HG02981 (cell line): Measurements from ENCODE around the gene STAT1.

Source experiments
- ATAC-seq: cut with Tn5 transposase; IDR thresholded peaks from one replicate; pipeline ENCODE4 v1.9.1; 2021; ENCODE audit warnings: mild to moderate bottlenecking, moderate library complexity; ENCODE audit not compliant: unreplicated experiment

Gene STAT1

GRCh38 chr2:191013932-191014652 lies at the start of gene STAT1:
STAT1 (minus strand) TSS chr2:191014171; CDS start chr2:191010003, 4,168 bp downstream.
- peak; percentile 74 for ATAC-seq

- no peak for ATAC-seq
Measured at GRCh38 chr2:191063584-191063983, 49.6 kb upstream of the STAT1 start.

- no peak for ATAC-seq
Measured at GRCh38 chr2:191061381-191061980, 47.5 kb upstream of the STAT1 start.

GRCh38 chr2:191059308-191059707 lies 45.3 kb upstream of the STAT1 start:
- ATAC-seq, result no peak

GRCh38 chr2:191056228-191056627 lies 42.3 kb upstream of the STAT1 start:
- ATAC-seq, result no peak

- ATAC-seq, result no peak
Measured at GRCh38 chr2:191053256-191053655, 39.3 kb upstream of the STAT1 start.

- ATAC-seq, result no peak
Measured at GRCh38 chr2:191051825-191052778, 38.1 kb upstream of the STAT1 start.

- ATAC-seq, result no peak
Measured at GRCh38 chr2:191051177-191051576, 37.2 kb upstream of the STAT1 start.

GRCh38 chr2:191050640-191050987 lies 36.6 kb upstream of the STAT1 start:
- no peak for ATAC-seq

DNA sequence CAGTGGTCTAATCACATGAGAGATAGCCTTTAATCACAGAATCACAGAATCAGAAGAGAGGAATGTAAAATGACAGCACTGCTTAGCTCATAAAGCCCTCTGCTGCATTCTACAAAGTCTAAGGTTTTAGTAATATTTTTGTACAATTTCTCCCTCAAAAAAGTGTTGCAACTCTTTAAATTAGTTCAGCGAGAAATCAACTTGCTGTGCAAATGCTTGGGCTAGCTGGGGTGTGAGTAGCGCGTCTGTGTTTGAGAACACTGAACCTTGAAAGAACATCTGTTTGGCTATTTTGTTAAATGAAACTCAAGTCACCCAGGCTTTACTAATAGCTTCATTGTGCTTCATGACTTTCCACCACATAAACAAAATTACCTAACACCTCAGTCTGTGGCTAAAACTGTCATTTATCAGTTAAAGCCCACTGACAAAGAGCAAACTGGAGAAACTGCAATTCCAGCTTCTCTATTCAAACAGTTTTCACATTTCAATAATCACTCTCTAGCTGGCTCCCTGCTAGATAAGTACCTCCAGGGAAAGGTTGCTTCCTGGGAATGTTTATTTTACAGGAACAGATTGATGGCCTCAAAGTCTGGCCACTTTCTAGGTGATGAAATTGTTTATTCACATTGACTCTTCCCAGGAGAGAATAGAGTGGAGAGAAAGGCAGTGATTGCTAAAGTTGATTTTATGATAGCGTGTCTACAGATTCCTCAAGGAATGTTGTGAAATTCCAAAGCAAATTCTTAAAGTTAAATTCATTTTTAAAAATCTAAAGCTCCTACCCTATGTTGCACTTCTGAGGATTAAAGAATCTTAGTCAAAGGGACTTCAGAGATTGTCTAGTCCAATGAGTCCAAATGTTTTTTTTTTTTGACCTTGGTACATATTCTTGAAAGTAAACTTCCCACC lies 36.0 kb upstream of the STAT1 start:
- peak; percentile 89 for ATAC-seq

GRCh38 chr2:191048073-191048472 lies 34.1 kb upstream of the STAT1 start:
- no peak for ATAC-seq

DNA sequence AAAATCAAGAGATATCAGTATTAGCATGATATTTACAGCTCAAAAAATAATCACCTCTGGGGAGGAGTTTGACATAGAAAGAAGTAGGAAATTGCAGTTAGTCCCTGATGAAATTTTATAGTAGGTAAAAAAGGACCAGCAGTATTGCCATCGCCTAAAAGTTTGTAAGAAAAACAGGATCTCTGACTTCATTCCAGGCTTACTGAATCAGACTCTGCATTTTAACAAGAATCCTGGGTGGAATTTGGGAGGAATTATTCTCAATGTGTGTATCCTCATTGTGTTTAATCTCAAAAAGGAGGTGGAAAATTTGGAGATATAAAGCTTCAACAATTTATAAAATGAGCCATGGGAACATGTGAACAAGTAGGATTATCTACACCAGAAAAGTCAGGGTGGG lies 31.2 kb upstream of the STAT1 start:
- no peak for ATAC-seq

- ATAC-seq, result no peak
Measured at GRCh38 chr2:191043438-191043837, 29.5 kb upstream of the STAT1 start.

DNA sequence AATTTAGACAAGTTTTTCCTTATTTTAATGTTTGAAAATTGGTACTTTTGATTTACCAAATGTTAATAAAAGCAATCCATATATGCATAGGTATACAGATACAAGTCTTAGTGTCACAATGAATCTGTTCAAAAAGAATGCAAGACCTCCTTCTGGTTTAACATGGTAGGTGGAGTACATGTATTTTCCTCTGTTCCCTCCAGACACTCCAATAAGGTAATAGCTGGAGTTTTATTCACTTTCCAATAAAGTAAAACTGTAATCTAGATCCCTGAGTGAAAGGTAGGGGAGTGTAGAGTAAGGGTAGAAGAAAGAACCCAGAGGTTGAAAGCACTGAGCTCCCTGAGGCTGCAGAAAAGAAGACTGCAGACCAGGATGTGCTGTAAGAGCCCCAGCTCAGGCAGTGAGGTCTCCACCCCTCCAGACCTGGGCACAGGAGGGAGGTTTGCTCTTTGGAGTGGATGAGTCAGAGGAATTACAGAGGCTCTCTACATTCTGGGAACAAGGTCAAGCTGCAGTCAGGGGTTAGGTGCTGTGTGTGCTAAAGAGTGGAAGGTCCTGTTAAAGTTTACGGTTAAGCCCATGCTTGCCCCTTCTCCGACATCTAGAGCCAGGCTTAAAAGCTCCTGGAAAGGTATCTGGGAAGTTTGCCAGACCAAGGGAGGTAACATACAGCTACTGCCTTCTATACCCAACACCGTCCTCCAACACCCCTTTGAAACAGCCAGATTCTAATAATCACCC lies 27.6 kb upstream of the STAT1 start:
- no peak for ATAC-seq

DNA sequence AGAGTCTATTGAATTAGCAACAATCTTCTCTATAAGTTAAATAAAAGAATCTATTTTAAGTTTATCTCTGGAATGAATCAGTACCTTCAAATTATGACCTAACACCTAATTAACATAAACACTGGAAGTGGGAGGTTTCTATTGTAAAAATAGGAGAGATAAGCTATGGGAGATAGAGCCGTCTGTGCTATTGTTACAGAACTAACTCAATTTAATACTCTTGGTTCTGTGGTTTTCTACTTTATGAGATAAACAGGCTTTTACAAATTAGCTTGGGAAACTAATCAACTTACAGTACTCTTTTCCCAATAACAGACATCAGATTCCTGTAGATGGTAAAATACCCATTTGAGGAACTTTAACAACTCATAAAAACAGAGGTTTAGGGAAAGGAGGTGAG lies 25.6 kb upstream of the STAT1 start:
- no peak for ATAC-seq

DNA sequence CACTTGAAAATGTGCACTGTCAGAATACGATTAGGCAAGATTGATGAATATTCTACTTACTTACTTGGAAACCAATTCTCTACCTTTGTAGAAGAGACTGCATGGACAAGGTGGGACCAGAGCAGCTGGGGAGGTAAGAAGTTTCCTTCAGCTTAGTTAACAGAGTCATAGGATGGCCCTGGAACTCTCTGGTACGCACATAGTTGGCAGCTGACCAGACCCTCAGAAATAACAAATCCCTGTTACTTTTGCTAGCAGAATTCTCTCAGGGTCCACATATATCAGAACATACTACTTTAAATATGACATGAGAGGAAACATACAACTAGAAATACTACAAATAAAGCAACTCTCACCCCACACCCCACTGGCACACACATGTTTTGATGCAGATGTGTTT lies 24.8 kb upstream of the STAT1 start:
- no peak for ATAC-seq

DNA sequence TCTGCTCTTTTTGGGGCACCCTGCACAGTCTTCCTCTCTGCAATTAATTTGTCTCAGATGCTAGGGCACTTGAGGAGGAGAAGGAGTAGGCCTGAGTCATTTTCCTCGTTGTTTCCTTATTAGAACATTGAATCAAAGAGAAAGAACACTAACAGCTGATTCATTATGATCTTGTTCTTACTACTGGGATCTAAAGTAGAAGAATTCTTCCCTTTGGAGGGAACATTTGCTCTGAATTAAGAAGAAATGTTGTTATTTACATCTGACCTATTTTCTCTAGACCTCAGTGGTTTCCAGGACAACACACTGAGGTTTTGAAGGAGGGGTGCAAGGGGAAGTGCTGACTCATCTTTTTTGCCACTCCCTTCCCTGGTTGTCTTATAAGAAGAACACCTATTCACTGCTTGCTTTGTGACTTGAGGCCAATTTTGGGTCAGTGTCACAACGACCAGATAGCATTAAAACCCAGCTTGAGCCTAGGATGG lies 24.3 kb upstream of the STAT1 start:
- no peak for ATAC-seq

DNA sequence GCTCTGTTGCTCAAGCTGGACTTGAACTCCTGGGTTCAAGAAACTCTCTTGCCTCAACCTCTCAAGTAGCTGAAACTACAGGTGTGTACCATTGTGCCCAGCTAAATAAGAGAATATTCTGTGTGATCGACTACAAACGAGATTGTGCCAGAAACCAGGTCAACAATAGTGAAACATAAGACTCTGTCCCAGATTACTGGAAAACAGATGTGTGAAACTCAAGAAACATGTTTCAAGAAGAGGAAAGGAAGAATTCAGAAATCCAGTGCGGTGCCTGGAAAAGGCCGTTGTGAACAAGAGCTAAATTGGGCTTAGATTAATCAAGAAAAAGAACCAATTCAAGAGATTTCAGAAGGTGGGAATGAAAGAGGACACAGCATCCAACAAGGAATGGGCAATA lies 23.4 kb upstream of the STAT1 start:
- ATAC-seq, result no peak

DNA sequence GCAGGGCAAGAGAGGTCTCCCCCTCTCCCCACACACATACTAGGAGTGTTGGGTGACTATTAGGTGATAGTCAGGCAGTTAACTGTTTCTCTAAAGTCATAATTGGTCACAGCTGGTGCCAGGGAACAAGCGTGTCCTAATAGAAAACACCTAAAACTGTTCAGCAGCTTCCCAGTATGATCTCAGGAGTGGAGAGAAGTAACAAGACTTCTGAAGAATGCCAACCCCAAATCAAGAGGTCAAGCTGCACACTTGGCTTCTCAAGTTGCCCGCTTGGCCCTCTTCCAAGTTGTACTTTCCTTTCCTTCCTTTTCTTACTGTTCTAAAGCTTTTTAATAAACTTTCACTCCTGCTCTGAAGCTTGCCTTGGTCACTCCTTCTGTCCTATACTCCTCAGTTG lies 22.4 kb upstream of the STAT1 start:
- ATAC-seq, result no peak
